Testis (tissue), 3 donors: Measurements from ENCODE around the gene CPXM2. TPM values are rescaled to one million over a fixed set of nuclear protein-coding genes. Genes with fewer than 3 reads are reported as not detected.

ENCODE experiments used
- DNase-seq: peaks from one replicate; pipeline ENCODE4 v3.0.0-alpha.2; 2019
- H3K27ac ChIP-seq, 2 donors: fragments of 200-600 bp; sonication (generic); one replicate each; pipeline ENCODE4 v1.5.1; 2019
- H3K27me3 ChIP-seq: fragments of 200-600 bp; sonication (generic); one replicate; pipeline ENCODE4 v1.5.1; 2019
- H3K36me3 ChIP-seq: fragments of 200-600 bp; sonication (generic); one replicate; pipeline ENCODE4 v1.5.1; 2017; ENCODE audit warnings: low read depth; ENCODE audit errors: missing control alignments
- H3K4me1 ChIP-seq: fragments of 200-600 bp; sonication (generic); one replicate; pipeline ENCODE4 v1.5.1; 2019
- H3K4me3 ChIP-seq, 2 donors: fragments of 200-600 bp; sonication (generic); one replicate each; pipeline ENCODE4 v1.5.1; 2017 to 2019
- H3K9me3 ChIP-seq: fragments of 200-600 bp; sonication (generic); one replicate; pipeline ENCODE4 v1.5.1; 2017
- POLR2A ChIP-seq: fragments of 450-650 bp; IDR thresholded peaks from one replicate; pipeline ENCODE4 v1.6.1; 2017; ENCODE audit warnings: antibody characterized with exemption, mild to moderate bottlenecking, moderate library complexity
- WGBS, 2 donors: methylation state at CpG; one replicate each; pipeline ENCODE4 v1.1.5; 2018; 5-methylcytosine and 5-hydroxymethylcytosine counted together
- intact Hi-C: fragments of 100-400 bp; cut with DNase I; formaldehyde crosslinking; loops from one replicate; pipeline ENCODE4 v1.15.1; 2023; ENCODE audit warnings: low total_unique reads
- polyA plus RNA-seq: library from polyadenylated mRNA; stranded (reverse); fragments of 350-450 nt; fragmentation: Illumina TruSeq; extraction: RNeasy Lipid Tissue Mini Kit (QIAGEN cat#74804); gene quantifications from one replicate; pipeline ENCODE4 v1.2.3, GENCODE V29; 2014; ENCODE audit warnings: low read depth, low replicate concordance; ENCODE audit not compliant: insufficient read depth
- total RNA-seq, 2 donors: library from RNA; depleted of rRNA; stranded (reverse); fragments of >200 nt; gene quantifications; one replicate each; pipeline ENCODE4 v1.2.3, GENCODE V29; 2016
- TF ChIP-seq, protein P1 (sequence below), 3 experiments: fragments of 450-650 bp in 2 of 3; fragments of 200-600 bp in 1 of 3; sonication (generic) in 1 of 3; IDR thresholded peaks; one replicate each; pipeline ENCODE4 v1.5.1; 2016 to 2019; ENCODE audit warnings: antibody characterized with exemption in 3 of 3, mild to moderate bottlenecking in 2 of 3, moderate library complexity in 1 of 3

Gene CPXM2
- total and polyA plus RNA-seq, 3 donors from 2014 or later, result 16.0 to 40.0 (median 17.5) TPM

DNA sequence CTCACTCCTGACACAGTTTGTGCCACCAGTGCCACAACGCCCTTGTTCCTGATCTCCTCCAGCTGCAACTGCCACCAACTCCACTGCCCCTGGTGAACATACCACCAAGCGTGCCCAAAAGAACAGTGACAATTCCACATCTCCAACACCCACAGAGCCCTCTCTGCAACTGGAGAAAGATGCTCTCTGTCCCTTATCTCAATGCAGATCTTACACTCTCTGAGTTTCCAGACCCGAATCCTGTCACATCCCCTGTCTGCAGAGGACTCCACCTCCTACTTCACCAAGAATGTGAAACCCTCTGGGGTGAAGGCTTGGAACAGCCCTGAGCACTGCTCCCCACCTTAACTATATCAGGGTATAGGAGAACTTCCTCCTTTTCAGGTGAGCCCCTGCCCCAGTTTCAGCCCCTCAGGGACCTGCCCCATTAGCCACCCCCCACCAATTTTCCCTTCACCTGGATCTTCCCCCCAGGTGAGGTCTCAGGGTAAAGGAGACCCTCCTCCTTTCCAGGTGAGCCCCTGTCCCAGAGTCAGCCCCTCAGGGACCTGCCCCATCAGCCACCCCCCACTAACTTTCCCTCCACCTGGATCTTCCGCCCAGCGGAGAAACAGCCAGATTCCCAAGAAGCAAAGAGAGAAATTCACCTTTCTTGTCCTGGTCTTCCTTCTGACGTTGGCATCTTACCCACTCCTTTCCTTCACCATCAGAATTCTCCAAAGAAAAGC lies 55.0 kb downstream of the CPXM2 start:
- intact Hi-C loops, result no loop called here
- H3K27ac ChIP-seq, result no peak overlapping the region
- WGBS, 2 donors, result 83 to 94% methylated on average over 6 of the region's 6 CpGs

DNA sequence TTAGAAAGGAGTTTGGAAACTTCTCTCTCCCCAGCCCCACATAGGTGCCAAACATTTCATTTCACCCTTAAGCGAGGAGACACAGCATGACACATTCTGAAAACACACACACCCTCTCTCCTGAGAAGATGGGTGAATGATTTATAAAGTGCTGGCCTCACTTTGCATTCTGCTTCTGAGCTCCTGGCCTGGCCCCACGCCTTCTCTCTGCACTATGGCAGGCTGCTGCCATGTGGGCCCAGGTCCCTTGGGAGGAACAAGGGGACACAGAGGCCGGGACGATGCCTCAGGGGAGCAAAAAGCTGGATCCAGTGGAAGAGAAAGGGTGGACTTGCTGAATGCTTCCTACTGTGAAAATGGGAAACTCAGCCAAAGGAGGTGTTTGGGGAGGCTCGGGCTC lies 56.0 kb downstream of the CPXM2 start:
- 44 to 55% methylated on average over 5 of the region's 5 CpGs for WGBS, 2 donors
- Histone ChIP-seq H3K27ac (no peak overlapping the region), H3K36me3 (no peaks in the 10 kb centered on the region), H3K4me3 (no peak overlapping the region), H3K27me3 (no peaks in the 10 kb centered on the region), H3K9me3 (no peaks in the 10 kb centered on the region), H3K4me1 (no peaks in the 10 kb centered on the region)
- no peak for DNase-seq
- TF ChIP-seq POLR2A, result no peak
- TF ChIP-seq, protein P1, sequence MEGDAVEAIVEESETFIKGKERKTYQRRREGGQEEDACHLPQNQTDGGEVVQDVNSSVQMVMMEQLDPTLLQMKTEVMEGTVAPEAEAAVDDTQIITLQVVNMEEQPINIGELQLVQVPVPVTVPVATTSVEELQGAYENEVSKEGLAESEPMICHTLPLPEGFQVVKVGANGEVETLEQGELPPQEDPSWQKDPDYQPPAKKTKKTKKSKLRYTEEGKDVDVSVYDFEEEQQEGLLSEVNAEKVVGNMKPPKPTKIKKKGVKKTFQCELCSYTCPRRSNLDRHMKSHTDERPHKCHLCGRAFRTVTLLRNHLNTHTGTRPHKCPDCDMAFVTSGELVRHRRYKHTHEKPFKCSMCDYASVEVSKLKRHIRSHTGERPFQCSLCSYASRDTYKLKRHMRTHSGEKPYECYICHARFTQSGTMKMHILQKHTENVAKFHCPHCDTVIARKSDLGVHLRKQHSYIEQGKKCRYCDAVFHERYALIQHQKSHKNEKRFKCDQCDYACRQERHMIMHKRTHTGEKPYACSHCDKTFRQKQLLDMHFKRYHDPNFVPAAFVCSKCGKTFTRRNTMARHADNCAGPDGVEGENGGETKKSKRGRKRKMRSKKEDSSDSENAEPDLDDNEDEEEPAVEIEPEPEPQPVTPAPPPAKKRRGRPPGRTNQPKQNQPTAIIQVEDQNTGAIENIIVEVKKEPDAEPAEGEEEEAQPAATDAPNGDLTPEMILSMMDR (IDR thresholded peaks at IDR 0.05), result no peak
- intact Hi-C loops, result no loop called here

More for the DNA sequence above, 55.0 kb downstream of the CPXM2 start:
- no peaks in the 10 kb centered on the region for H3K27me3 ChIP-seq
- H3K4me1 ChIP-seq, result no peaks in the 10 kb centered on the region
- no peaks in the 10 kb centered on the region for H3K9me3 ChIP-seq
- no peak for DNase-seq
- H3K4me3 ChIP-seq, result no peak overlapping the region
- no peaks in the 10 kb centered on the region for H3K36me3 ChIP-seq
- TF ChIP-seq, protein P1 (IDR thresholded peaks at IDR 0.05), result no peak
- no peak for TF ChIP-seq POLR2A

DNA sequence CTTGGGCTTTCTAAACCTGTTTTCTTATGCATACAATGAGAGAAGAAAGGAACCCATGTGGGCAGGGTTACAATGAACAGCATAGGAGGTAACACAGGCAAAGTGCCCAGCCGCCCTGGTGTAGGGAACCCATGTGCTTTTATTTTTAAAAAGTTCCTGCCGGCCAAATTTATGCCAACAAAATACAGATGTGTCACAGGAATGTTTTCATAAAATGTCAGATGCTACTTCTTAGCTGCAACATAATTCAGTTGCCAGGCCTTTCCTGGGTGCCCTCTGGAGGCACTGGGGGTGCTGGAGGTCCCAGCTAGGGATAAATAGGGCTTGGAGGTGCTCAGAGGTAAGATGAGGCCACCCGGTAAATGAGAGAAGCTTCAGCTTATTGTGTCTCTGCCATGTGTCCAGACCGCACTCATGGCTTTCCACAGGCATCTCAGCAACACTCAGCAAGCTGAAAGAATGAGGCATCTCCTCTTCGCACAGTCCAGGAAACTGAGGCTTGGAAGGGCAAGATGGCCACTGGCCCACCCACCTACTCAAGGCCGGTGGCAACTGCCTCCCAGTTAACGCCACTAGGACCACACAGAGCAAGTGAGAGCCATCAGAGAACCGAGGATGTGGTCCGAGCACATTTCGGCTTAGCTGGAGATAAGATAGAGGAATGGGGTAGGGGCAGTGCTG lies 58.3 kb downstream of the CPXM2 start:
- no peak overlapping the region for H3K4me3 ChIP-seq
- TF ChIP-seq, protein P1 (IDR thresholded peaks at IDR 0.05), result no peak
- no peak for TF ChIP-seq POLR2A
- H3K36me3 ChIP-seq, result no peaks in the 10 kb centered on the region
- no peak for DNase-seq
- no peaks in the 10 kb centered on the region for H3K4me1 ChIP-seq
- H3K9me3 ChIP-seq, result no peaks in the 10 kb centered on the region
- intact Hi-C loops, result no loop called here
- no peaks in the 10 kb centered on the region for H3K27me3 ChIP-seq
- H3K27ac ChIP-seq, result no peak overlapping the region
- 94 to 95% methylated on average over 9 to 10 of the region's 10 CpGs for WGBS, 2 donors

DNA sequence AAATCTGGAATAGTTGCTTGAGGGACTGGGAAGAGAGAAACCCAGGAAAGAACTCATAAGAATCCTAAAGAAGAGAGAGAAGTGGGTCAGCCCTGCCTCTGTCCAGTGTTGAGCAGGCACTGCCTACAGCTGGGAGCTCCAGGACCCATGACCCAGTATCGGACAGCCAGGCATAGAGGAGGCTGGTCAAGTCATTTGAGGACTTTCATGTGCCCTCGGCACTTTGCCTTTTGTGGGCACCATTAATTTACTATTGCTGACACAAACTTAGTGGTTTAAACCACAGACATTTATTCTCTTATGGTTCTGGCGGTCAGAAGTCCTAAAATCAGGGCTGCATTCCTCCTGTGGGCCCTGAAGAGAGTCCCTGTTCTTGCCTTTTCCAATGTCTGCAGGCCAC lies 60.3 kb downstream of the CPXM2 start:
- H3K9me3 ChIP-seq, result no peaks in the 10 kb centered on the region
- no peak for DNase-seq
- no peak for TF ChIP-seq POLR2A
- H3K27me3 ChIP-seq, result no peaks in the 10 kb centered on the region
- H3K27ac ChIP-seq, result no peak overlapping the region
- intact Hi-C loops, result no loop called here
- H3K36me3 ChIP-seq, result no peaks in the 10 kb centered on the region
- 90 to 91% methylated on average over 3 of the region's 3 CpGs for WGBS, 2 donors
- H3K4me1 ChIP-seq, result no peaks in the 10 kb centered on the region
- no peak overlapping the region for H3K4me3 ChIP-seq

DNA sequence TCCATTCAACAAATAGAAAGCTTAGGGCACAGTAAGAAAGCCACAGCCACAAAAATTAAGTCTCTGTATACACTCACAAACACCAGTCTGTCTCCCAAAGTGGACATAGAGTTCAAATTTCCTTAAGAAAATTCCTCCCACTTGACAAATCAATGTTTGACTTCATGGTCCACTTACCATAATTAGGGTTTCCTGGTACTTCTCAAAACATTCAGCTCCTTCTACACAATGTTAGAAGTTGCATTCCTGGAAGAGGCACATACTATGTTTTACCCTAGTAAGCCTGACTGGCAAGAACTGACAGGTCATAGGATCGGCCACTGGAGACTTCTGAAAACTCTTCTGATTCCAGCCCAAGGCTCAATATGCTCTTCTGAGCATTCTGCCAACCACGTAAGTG lies 70.5 kb downstream of the CPXM2 start:
- intact Hi-C loops, result no loop called here
- Histone ChIP-seq H3K36me3 (no peaks in the 10 kb centered on the region), H3K4me1 (no peaks in the 10 kb centered on the region), H3K9me3 (no peaks in the 10 kb centered on the region), H3K4me3 (no peak overlapping the region), H3K27ac (no peak overlapping the region), H3K27me3 (no peaks in the 10 kb centered on the region)
- TF ChIP-seq POLR2A, result no peak
- TF ChIP-seq, protein P1 (IDR thresholded peaks at IDR 0.05), result no peak
- no peak for DNase-seq
- WGBS, 2 donors, result 81 to 93% methylated on average over 2 of the region's 2 CpGs
